Measurements from ENCODE around the gene OMP.

DNA sequence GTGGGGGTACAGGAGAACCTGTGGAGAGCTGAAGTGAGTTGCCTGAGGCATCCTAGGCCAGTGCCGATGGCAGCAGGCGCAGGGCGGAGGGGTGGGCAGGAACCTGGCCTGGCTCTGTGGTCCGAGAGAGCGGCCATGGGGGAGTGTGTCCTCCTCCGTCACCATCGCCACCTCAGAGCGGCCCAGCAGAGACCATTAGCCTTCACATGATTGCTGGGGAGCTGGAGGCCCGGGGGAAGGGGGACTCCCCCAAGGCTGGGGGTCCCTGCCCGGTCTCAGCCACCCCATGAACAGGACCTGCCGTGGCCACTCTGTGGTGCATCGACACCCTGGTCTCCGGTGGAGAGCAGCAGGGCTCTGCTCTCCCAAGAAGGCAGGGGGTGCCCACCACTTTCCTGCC, 4.1 kb downstream of the OMP start:
- TF ChIP-seq POLR2A (IDR thresholded peaks at IDR 0.05) = no peak
- TF ChIP-seq, protein P1, sequence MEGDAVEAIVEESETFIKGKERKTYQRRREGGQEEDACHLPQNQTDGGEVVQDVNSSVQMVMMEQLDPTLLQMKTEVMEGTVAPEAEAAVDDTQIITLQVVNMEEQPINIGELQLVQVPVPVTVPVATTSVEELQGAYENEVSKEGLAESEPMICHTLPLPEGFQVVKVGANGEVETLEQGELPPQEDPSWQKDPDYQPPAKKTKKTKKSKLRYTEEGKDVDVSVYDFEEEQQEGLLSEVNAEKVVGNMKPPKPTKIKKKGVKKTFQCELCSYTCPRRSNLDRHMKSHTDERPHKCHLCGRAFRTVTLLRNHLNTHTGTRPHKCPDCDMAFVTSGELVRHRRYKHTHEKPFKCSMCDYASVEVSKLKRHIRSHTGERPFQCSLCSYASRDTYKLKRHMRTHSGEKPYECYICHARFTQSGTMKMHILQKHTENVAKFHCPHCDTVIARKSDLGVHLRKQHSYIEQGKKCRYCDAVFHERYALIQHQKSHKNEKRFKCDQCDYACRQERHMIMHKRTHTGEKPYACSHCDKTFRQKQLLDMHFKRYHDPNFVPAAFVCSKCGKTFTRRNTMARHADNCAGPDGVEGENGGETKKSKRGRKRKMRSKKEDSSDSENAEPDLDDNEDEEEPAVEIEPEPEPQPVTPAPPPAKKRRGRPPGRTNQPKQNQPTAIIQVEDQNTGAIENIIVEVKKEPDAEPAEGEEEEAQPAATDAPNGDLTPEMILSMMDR (IDR thresholded peaks at IDR 0.05) = no peak
